GM12865 (cell line): ENCODE data around the gene EMILIN2.
A peak's percentile ranks its signal among the peaks of the same experiment; 100 is the strongest.

Source experiments
- DNase-seq: peaks from one replicate; pipeline ENCODE4 v3.0.0; 2010; ENCODE audit warnings: low read depth
- H3K4me3 ChIP-seq: 2 replicates; pipeline ENCODE4 v1.5.1; 2011; ENCODE audit warnings: mild to moderate bottlenecking, low read depth, low read length, control low read depth
- CTCF ChIP-seq: IDR thresholded peaks from 2 replicates; pipeline ENCODE4 v1.5.1; 2011; ENCODE audit warnings: low read length, control low read depth, low read depth, inconsistent platforms; ENCODE audit not compliant: insufficient read depth; ENCODE audit errors: missing control alignments

Gene EMILIN2

GRCh38 chr18:2956056-2956455, 109.2 kb downstream of the EMILIN2 start:
- no peak for TF ChIP-seq CTCF
- H3K4me3 ChIP-seq = peak overlapping the region; percentile 19; the same call in 1 of the 2 replicates
- DNase-seq = peak; percentile 40

DNA sequence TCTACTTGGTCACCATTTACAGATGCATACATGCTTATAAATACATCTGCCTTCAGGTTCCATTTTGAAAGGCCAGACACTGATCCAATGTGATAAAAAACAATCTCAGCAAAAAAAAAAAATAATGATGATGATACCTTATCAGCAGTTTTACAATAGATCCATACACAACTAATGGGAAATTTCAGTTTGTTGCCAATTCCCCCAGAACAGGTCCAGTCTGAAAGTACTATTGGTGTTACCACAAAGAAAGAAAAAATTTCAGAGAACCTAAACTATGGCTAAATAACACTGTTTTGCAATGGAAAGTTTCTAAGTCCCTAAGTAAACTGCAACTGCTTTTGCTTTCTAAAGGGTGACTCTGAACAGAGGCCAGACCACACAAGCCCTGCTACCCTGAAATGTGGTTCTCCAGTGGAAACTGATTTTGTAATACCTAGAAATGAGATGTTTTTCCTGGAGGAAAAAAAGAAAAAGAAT, 112.1 kb downstream of the EMILIN2 start:
- TF ChIP-seq CTCF = no peak
- DNase-seq = peak; percentile 79
- H3K4me3 ChIP-seq = peak overlapping the region; percentile 41; the same call in 1 of the 2 replicates

DNA sequence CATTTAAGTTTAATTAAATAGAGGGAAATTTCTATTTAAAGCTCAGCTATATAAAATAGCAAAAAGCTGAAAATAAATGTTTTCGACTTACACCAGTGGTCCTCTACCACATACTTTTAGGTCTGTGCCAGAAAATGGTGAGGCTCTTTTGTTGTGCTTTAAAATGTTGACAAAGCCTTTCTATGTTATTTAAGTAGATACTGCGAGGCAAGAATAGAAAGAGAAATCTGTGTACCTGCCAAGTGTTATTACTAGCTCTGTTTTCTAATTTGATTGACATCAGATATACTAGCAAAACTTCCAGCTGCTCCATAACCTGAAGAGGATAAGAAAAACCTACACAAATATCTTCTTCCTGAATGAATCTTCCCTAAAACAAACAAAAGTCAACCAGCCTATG, 112.5 kb downstream of the EMILIN2 start:
- no peak for TF ChIP-seq CTCF
- DNase-seq = peak; percentile 30
- peak overlapping the region; percentile 55 for H3K4me3 ChIP-seq

- DNase-seq = no peak
- no peak for TF ChIP-seq CTCF
- peak overlapping the region; percentile 55 for H3K4me3 ChIP-seq
Measured at GRCh38 chr18:2960983-2961696, 114.3 kb downstream of the EMILIN2 start.

DNA sequence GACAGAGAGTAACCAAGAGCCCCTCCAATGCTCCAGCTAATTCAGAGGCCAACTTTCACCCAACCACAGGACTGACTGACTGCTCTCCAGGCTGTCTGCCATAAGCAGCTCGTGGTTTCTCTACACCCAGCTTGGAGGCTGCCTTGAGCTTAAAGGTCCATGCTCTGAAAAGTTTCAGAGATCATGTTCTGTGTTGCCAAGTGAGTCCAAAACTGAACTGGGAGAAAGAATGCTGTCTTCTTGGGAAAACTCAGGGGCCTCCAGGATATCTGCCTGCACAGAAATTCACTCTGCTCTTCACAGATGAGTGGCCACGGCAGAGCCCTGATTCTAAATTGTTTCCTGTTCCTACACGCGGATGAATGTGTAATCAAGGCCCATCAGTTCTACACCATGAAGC, 115.0 kb downstream of the EMILIN2 start:
- no peak for TF ChIP-seq CTCF
- H3K4me3 ChIP-seq = peak overlapping the region; percentile 3
- peak; percentile 56 for DNase-seq

DNA sequence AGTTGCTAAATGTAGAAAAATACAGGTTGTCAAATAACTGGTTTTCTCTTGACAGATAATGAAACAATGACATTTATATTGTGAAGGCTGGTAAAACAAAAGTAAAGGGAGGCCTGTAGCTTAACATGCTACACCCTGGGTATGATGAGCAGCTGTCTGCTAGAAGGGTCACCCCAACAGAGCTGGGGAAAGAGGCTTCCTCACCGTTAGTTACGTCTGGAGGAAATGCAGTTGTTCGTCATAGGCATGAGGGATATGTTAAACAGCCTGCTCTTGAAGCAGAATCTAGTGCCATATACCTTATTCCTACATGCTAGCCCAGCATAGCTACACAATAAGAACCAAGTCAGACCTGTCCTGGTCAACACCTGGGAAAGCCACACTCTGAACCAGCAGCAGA, 116.2 kb downstream of the EMILIN2 start:
- no peak for TF ChIP-seq CTCF
- peak; percentile 47 for DNase-seq
- no peak overlapping the region for H3K4me3 ChIP-seq
